GM20000 (cell line): Measurements from ENCODE around the gene FBXW12.

Source experiments
- DNase-seq: peaks from one replicate; pipeline ENCODE4 v3.0.0; 2012; ENCODE audit warnings: low spot score
- CTCF ChIP-seq: IDR thresholded peaks from 2 replicates; pipeline ENCODE4 v1.5.1; 2012; ENCODE audit warnings: mild to moderate bottlenecking, control low read depth; ENCODE audit errors: extremely low read depth, missing control alignments

Gene FBXW12

GRCh38 chr3:48416091-48416505 lies 44.1 kb downstream of the FBXW12 start:
- DNase-seq = no peak
- TF ChIP-seq CTCF = no peak

GRCh38 chr3:48416546-48416945 lies 44.5 kb downstream of the FBXW12 start:
- TF ChIP-seq CTCF = no peak
- DNase-seq = no peak

GRCh38 chr3:48417529-48418108 lies 45.6 kb downstream of the FBXW12 start:
- TF ChIP-seq CTCF = no peak
- no peak for DNase-seq

- DNase-seq = no peak
- no peak for TF ChIP-seq CTCF
Observed at GRCh38 chr3:48418140-48418539, 46.1 kb downstream of the FBXW12 start.

- TF ChIP-seq CTCF = no peak
- peak; percentile 14 for DNase-seq
Observed at GRCh38 chr3:48418651-48419050, 46.6 kb downstream of the FBXW12 start.

- no peak for TF ChIP-seq CTCF
- DNase-seq = no peak
Observed at GRCh38 chr3:48419149-48419548, 47.1 kb downstream of the FBXW12 start.

- no peak for TF ChIP-seq CTCF
- DNase-seq = no peak
Observed at GRCh38 chr3:48419597-48419996, 47.6 kb downstream of the FBXW12 start.
